ENCODE measurements around the gene SUSD6. TPM values are rescaled to one million over a fixed set of nuclear protein-coding genes. Genes with fewer than 3 reads are reported as not detected.
A peak's percentile ranks its signal among the peaks of the same experiment; 100 is the strongest.
"Not testable (repeated sequence)": the region's sequence is repeated elsewhere in the genome, so short reads cannot be mapped to it uniquely, and the experiment has no call there.

The SUSD6 gene
- polyA plus RNA-seq, 4 donors, result 14.3 to 46.2 (median 16.7) TPM

DNA sequence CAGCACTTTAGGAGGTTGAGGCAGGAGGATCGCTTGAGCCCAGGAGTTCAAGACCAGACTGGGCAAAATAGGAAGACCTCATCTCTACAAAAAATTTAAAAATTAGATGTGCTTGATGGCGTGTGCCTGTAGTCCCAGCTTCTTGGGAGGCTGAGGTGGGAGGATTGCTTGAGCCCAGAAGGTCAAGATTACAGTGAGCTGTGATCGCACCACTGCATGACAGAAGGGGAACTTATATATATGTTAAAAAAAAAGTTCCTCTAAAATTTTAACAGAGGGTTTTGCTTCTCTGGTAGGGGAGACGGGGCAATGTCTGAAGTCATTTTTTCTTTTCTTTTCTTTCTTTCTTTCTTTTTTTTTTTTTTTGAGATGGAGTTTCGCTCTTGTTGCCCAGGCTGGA is 12.0 kb upstream of the SUSD6 start:
- not testable (repeated sequence) for FAIRE-seq; H3K27me3 ChIP-seq (ENCODE audit: control insufficient read depth in 3 of 3, insufficient read depth in 3 of 3, low read length in 3 of 3); H3K4me1 ChIP-seq (ENCODE audit: control insufficient read depth in 3 of 3, insufficient read depth in 2 of 3, low read depth in 1 of 3, low read length in 2 of 3); H3K4me3 ChIP-seq (ENCODE audit: low read depth in 1 of 3, low read length in 3 of 3); H3K36me3 ChIP-seq (ENCODE audit: control insufficient read depth in 3 of 3, insufficient read depth in 2 of 3, low read depth in 1 of 3, low read length in 3 of 3); H3K27ac ChIP-seq (ENCODE audit: low read depth in 1 of 3, low read length in 2 of 3); H3K9me3 ChIP-seq (ENCODE audit: control insufficient read depth in 2 of 2, insufficient read depth in 1 of 2, low read depth in 1 of 2, low read length in 1 of 2); DNase-seq
- WGBS, 3 donors, result 84 to 96% (median 87%) methylated on average over 5 of the region's 5 CpGs

DNA sequence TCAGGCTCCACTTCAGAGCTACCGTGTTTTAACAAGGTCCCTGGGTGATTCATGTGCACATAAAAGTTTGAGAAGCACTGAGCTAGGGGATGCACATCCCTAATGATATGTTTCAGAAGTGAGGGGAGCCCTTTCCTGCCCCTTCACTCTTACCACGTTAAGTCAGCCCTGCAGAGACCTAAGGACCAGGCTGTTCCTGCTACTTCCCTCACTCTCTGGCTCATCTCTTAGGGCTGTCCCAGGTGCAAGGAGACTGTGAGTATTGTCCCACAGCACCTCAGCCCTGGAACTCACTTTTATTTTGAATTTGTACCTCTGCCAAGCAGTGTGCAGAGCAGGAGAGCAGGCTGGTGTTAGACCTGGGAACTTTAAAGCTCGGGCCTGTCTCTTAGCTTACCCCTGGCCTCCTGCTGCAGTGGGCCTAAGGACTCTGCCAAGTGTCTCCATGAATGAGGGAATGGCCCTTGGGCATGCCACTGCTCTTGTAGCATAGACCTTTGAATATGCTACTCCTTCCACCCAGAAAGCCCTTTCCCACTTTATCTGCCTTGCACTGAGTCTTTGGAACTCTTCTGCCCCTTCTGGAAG is 11.0 kb upstream of the SUSD6 start:
- H3K4me1 ChIP-seq (ENCODE audit: control insufficient read depth in 3 of 3, insufficient read depth in 2 of 3, low read depth in 1 of 3, low read length in 2 of 3), result peaks cover 0 to 1% (median 0%) of the 10 kb centered on the region in 3 donors
- H3K9me3 ChIP-seq (ENCODE audit: control insufficient read depth in 2 of 2, insufficient read depth in 1 of 2, low read depth in 1 of 2, low read length in 1 of 2), result no peaks in the 10 kb centered on the region
- DNase-seq (no peak), FAIRE-seq (no peak)
- no peak overlapping the region for H3K27ac ChIP-seq (ENCODE audit: low read depth in 1 of 3, low read length in 2 of 3)
- WGBS, 3 donors, result 74 to 79% (median 75%) methylated on average over 3 of the region's 3 CpGs
- no peaks in the 10 kb centered on the region for H3K27me3 ChIP-seq (ENCODE audit: control insufficient read depth in 3 of 3, insufficient read depth in 3 of 3, low read length in 3 of 3)
- no peak overlapping the region for H3K4me3 ChIP-seq (ENCODE audit: low read depth in 1 of 3, low read length in 3 of 3)
- H3K36me3 ChIP-seq (ENCODE audit: control insufficient read depth in 3 of 3, insufficient read depth in 2 of 3, low read depth in 1 of 3, low read length in 3 of 3), result no peaks in the 10 kb centered on the region

DNA sequence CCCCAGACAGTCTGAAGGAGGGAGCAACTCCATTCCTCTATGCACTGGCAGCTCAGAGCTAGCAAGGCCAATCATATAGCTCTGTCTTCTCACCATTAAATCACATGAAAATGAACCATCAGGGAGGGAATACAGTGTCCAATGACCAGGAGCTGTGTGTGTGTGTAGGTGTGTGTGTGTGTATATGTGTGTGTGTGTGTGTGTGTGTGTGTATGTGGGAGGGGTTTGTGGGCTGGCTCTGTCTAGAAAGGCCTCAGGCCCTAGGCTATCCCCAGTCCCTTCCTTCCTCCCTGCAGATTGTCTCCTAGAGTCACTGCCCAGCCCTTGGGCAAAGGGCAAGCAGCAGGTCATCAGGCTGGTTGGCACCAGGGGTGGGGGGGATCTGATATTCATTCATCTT is 5.7 kb upstream of the SUSD6 start:
- Histone ChIP-seq H3K9me3 (ENCODE audit: control insufficient read depth in 2 of 2, insufficient read depth in 1 of 2, low read depth in 1 of 2, low read length in 1 of 2) (no peaks in the 10 kb centered on the region), H3K4me1 (ENCODE audit: control insufficient read depth in 3 of 3, insufficient read depth in 2 of 3, low read depth in 1 of 3, low read length in 2 of 3) (peaks cover 0 to 30% (median 7%) of the 10 kb centered on the region in 3 donors), H3K27me3 (ENCODE audit: control insufficient read depth in 3 of 3, insufficient read depth in 3 of 3, low read length in 3 of 3) (no peaks in the 10 kb centered on the region), H3K4me3 (ENCODE audit: low read depth in 1 of 3, low read length in 3 of 3) (no peak overlapping the region), H3K36me3 (ENCODE audit: control insufficient read depth in 3 of 3, insufficient read depth in 2 of 3, low read depth in 1 of 3, low read length in 3 of 3) (no peaks in the 10 kb centered on the region), H3K27ac (ENCODE audit: low read depth in 1 of 3, low read length in 2 of 3) (peak overlapping the region; percentile 35 to 81 (median 79))
- FAIRE-seq (no peak), DNase-seq (peak; percentile 44 to 71)

DNA sequence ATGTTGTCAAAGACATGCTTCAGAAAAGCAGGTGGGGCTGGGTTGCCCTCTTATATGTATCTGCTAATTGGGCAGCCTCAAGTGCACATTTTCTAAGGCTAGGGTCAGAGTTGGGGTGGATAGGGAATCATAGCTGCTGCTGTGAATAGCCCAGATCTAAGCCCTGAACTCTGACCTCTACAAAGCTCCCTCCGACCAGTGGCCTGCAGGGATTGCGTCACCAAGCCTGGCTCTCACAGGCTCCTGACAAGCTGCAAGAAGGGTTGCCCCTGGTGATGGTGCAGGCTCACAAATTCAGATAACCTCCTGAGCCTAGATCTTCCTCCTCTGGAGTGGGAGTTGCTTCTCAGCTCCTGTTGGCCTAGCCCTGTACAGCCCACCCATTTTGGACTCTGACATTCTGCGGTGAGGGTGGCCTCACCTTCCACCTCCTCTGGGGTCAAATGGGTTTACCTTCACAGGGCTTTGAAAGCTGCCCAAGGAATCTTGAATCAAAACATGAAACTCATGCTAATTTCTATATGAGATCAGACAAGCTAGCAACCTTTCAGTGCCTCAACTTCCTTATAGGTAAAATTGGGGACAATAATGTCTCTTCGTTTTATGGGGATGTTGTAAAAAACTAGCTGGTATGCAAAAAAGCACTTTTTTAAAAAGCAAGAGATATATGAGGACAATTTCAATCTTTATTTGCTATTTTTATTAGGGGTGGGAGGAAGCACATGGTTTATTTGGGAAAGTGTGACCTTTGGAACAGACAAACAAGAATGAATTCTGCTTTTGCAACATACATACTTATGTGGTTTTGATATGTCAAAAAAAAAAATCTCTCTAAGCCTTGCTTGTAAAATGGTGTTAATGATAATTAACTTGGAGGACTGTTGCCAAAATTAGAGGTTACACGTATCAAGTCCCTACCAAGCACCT is 4.9 kb upstream of the SUSD6 start:
- Histone ChIP-seq H3K27me3 (ENCODE audit: control insufficient read depth in 3 of 3, insufficient read depth in 3 of 3, low read length in 3 of 3) (no peaks in the 10 kb centered on the region), H3K9me3 (ENCODE audit: control insufficient read depth in 2 of 2, insufficient read depth in 1 of 2, low read depth in 1 of 2, low read length in 1 of 2) (no peaks in the 10 kb centered on the region), H3K4me3 (ENCODE audit: low read depth in 1 of 3, low read length in 3 of 3) (no peak overlapping the region), H3K27ac (ENCODE audit: low read depth in 1 of 3, low read length in 2 of 3) (peak overlapping the region; percentile 35 to 81 (median 79)), H3K4me1 (ENCODE audit: control insufficient read depth in 3 of 3, insufficient read depth in 2 of 3, low read depth in 1 of 3, low read length in 2 of 3) (peaks cover 0 to 34% (median 7%) of the 10 kb centered on the region in 3 donors), H3K36me3 (ENCODE audit: control insufficient read depth in 3 of 3, insufficient read depth in 2 of 3, low read depth in 1 of 3, low read length in 3 of 3) (no peaks in the 10 kb centered on the region)
- WGBS, 3 donors, result 21 to 65% (median 40%) methylated on average over 5 of the region's 5 CpGs
- FAIRE-seq (no peak), DNase-seq (peak; percentile 58 to 67)

DNA sequence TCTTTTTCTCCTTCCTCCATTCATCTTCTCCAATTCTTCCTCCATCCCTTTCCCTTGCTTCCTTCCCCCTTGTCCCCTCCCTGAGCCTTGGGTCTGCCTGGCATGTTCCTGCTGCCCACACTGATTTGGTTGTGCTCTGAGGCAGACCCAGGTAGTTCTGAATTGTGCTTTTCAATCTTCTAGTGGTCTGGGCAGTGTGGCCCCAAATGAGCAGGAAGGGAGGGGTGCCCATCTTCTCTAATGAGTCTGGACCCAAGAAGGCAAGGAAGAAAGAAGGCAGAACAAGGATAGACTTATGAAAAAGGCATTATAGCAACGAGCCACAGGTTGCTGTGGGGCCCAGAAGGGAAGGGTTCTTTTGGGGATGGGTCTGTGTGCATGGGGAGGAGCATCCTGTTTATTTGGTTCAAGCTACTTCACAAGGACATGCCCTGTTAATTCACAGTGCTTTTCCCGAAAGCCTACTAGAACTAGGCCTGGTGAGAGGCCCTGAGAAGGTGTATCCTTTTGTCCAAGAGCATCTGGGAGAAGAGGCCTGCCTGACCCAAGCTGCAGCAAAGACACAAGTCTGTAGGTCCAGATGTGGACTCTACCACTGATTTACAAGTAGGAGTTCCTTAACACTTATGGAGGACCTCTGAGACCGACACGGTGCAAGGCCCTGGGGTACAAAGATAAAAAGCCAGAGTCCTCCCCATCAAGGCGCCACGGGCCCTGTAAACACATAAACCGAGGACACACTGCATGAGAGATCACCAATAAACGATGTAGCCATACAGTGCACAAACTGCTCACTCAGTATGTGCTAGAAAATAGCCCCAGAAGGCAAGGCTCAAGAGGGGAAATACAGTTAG is 1.1 kb upstream of the SUSD6 start:
- no peaks in the 10 kb centered on the region for H3K9me3 ChIP-seq (ENCODE audit: control insufficient read depth in 2 of 2, insufficient read depth in 1 of 2, low read depth in 1 of 2, low read length in 1 of 2)
- H3K4me3 ChIP-seq (ENCODE audit: low read depth in 1 of 3, low read length in 3 of 3), result peak overlapping the region in 2 of 3 donors; percentile 39 to 52
- H3K36me3 ChIP-seq (ENCODE audit: control insufficient read depth in 3 of 3, insufficient read depth in 2 of 3, low read depth in 1 of 3, low read length in 3 of 3), result peaks cover 0 to 2% (median 0%) of the 10 kb centered on the region in 3 donors
- FAIRE-seq, result no peak
- peaks cover 7 to 60% (median 14%) of the 10 kb centered on the region in 3 donors for H3K4me1 ChIP-seq (ENCODE audit: control insufficient read depth in 3 of 3, insufficient read depth in 2 of 3, low read depth in 1 of 3, low read length in 2 of 3)
- peak; percentile 49 to 50 for DNase-seq
- peak overlapping the region; percentile 65 to 85 (median 80) for H3K27ac ChIP-seq (ENCODE audit: low read depth in 1 of 3, low read length in 2 of 3)
- no peaks in the 10 kb centered on the region for H3K27me3 ChIP-seq (ENCODE audit: control insufficient read depth in 3 of 3, insufficient read depth in 3 of 3, low read length in 3 of 3)
- 30 to 53% (median 41%) methylated on average over 8 of the region's 8 CpGs for WGBS, 3 donors

DNA sequence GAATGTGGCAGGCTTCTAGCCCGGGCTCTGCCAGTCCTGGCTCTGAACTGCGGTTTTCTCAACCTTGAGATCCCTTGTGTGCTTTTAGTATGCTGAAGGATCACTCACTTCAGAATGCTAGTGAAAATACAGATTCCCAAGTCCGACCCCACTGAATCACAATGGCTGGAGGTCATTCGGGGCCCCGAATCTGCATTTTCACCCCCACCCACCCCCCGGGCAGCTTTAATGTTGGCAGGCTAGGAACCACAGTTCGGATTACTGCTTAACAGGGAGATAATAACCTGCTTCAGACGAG is 573 bp upstream of the SUSD6 start:
- no peaks in the 10 kb centered on the region for H3K27me3 ChIP-seq (ENCODE audit: control insufficient read depth in 3 of 3, insufficient read depth in 3 of 3, low read length in 3 of 3)
- DNase-seq (no peak), FAIRE-seq (no peak)
- peak overlapping the region; percentile 65 to 85 (median 80) for H3K27ac ChIP-seq (ENCODE audit: low read depth in 1 of 3, low read length in 2 of 3)
- 6 to 19% (median 14%) methylated on average over 8 of the region's 8 CpGs for WGBS, 3 donors
- peak overlapping the region in 2 of 3 donors; percentile 39 to 52 for H3K4me3 ChIP-seq (ENCODE audit: low read depth in 1 of 3, low read length in 3 of 3)
- no peaks in the 10 kb centered on the region for H3K9me3 ChIP-seq (ENCODE audit: control insufficient read depth in 2 of 2, insufficient read depth in 1 of 2, low read depth in 1 of 2, low read length in 1 of 2)
- H3K4me1 ChIP-seq (ENCODE audit: control insufficient read depth in 3 of 3, insufficient read depth in 2 of 3, low read depth in 1 of 3, low read length in 2 of 3), result peaks cover 7 to 58% (median 18%) of the 10 kb centered on the region in 3 donors
- H3K36me3 ChIP-seq (ENCODE audit: control insufficient read depth in 3 of 3, insufficient read depth in 2 of 3, low read depth in 1 of 3, low read length in 3 of 3), result peaks cover 0 to 5% (median 0%) of the 10 kb centered on the region in 3 donors

DNA sequence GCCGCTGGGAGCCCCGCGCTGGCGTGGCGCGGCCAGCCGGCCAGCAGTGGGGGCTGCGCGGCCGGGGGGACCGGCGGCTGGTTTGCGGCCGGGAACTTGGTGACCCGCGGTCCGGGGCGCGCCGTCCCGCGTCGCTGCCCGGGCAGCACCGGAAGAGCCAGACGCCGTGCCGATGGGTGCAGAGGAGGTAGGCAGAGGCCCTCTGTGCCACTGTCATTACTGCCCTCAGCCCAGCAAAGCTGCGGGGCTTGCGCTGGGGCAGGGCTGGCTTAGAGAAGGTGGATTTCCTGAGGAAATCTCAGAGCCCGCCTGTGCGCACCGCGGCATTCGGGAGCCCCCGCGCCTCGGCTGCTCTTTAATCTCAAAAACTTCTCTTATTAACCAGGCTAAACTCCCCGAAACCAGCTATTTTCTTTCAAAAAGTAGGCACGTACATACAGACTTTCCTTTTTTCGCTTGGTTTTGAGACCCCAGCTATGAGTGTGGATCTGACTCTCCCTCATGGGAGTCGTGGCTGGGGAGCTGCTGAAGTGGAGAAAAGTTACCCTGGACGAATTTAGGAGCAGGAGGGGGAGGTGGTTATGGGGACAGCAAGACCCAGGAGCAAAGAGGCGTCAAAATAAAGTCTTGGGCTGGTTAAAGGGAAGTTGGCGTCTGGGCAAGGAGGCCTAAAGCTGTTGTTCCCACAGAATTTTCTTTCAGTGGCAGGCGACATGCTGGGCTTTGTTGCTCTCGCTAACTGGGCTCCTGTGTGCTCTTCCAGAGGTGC is 802 bp downstream of the SUSD6 start:
- peak overlapping the region; percentile 91 to 100 (median 96) for H3K27ac ChIP-seq (ENCODE audit: low read depth in 1 of 3, low read length in 2 of 3)
- DNase-seq (peak; percentile 51 to 72), FAIRE-seq (no peak)
- no peaks in the 10 kb centered on the region for H3K9me3 ChIP-seq (ENCODE audit: control insufficient read depth in 2 of 2, insufficient read depth in 1 of 2, low read depth in 1 of 2, low read length in 1 of 2)
- peaks cover 4 to 53% (median 25%) of the 10 kb centered on the region in 3 donors for H3K4me1 ChIP-seq (ENCODE audit: control insufficient read depth in 3 of 3, insufficient read depth in 2 of 3, low read depth in 1 of 3, low read length in 2 of 3)
- peak overlapping the region; percentile 79 to 99 (median 85) for H3K4me3 ChIP-seq (ENCODE audit: low read depth in 1 of 3, low read length in 3 of 3)
- WGBS, 3 donors, result 0 to 1% (median 0%) methylated on average over 22 to 47 of the region's 47 CpGs
- no peaks in the 10 kb centered on the region for H3K27me3 ChIP-seq (ENCODE audit: control insufficient read depth in 3 of 3, insufficient read depth in 3 of 3, low read length in 3 of 3)
- H3K36me3 ChIP-seq (ENCODE audit: control insufficient read depth in 3 of 3, insufficient read depth in 2 of 3, low read depth in 1 of 3, low read length in 3 of 3), result peaks cover 0 to 5% (median 0%) of the 10 kb centered on the region in 3 donors
